Thymus (tissue), 11 donors: ENCODE data around the gene ABCG4. TPM values are rescaled to one million over a fixed set of nuclear protein-coding genes. Genes with fewer than 3 reads are reported as not detected.
"Not testable (repeated sequence)": the region's sequence is repeated elsewhere in the genome, so short reads cannot be mapped to it uniquely, and the experiment has no call there.

Source experiments
- DNase-seq, 9 donors: peaks; one replicate each; pipeline ENCODE4 v3.0.0-alpha.2; 2013; ENCODE audit warnings: low spot score in 9 of 9, low read depth in 6 of 9, missing footprints in 1 of 9
- H3K27ac ChIP-seq, 2 donors: one replicate each; pipeline ENCODE4 v1.5.1; 2013; ENCODE audit warnings: control low read depth in 1 of 2, low read depth in 1 of 2, low read length in 1 of 2, mild to moderate bottlenecking in 1 of 2, moderate library complexity in 1 of 2
- H3K27me3 ChIP-seq, 2 donors: one replicate each; pipeline ENCODE4 v1.5.1; 2013; ENCODE audit warnings: low read length in 1 of 2; ENCODE audit not compliant: control insufficient read depth in 2 of 2, insufficient read depth in 1 of 2
- H3K36me3 ChIP-seq, 2 donors: one replicate each; pipeline ENCODE4 v1.5.1; 2013; ENCODE audit warnings: low read length in 1 of 2, mild to moderate bottlenecking in 1 of 2, moderate library complexity in 1 of 2; ENCODE audit not compliant: control insufficient read depth in 2 of 2, insufficient read depth in 2 of 2
- H3K4me1 ChIP-seq, 2 donors: one replicate each; pipeline ENCODE4 v1.5.1; 2013; ENCODE audit warnings: low read length in 2 of 2; ENCODE audit not compliant: control insufficient read depth in 2 of 2, insufficient read depth in 2 of 2
- H3K4me3 ChIP-seq, 2 donors: one replicate each; pipeline ENCODE4 v1.5.1; 2013; ENCODE audit warnings: low read length in 2 of 2, control low read depth in 1 of 2, mild to moderate bottlenecking in 1 of 2
- H3K9me3 ChIP-seq, 2 donors: one replicate each; pipeline ENCODE4 v1.5.1; 2013; ENCODE audit warnings: low read length in 1 of 2, mild to moderate bottlenecking in 1 of 2; ENCODE audit not compliant: control insufficient read depth in 2 of 2, insufficient read depth in 1 of 2
- WGBS: extraction: QIAGEN DNeasy Blood & Tissue Kit; methylation state at CpG from one replicate; pipeline ENCODE4 v1.1.7; 2013; 5-methylcytosine and 5-hydroxymethylcytosine counted together
- polyA plus RNA-seq: library from polyadenylated mRNA; stranded (reverse); fragments of 200-250 nt; gene quantifications from one replicate; pipeline ENCODE4 v1.2.3, GENCODE V29; 2013
- total RNA-seq: library from RNA; stranded (reverse); fragments of 120-200 nt; gene quantifications from one replicate; pipeline ENCODE4 v1.2.4, GENCODE V29; 2013
- donor health status: healthy.

The ABCG4 gene
- total and polyA plus RNA-seq, 2 donors: 0.28 to 2.8 TPM

DNA sequence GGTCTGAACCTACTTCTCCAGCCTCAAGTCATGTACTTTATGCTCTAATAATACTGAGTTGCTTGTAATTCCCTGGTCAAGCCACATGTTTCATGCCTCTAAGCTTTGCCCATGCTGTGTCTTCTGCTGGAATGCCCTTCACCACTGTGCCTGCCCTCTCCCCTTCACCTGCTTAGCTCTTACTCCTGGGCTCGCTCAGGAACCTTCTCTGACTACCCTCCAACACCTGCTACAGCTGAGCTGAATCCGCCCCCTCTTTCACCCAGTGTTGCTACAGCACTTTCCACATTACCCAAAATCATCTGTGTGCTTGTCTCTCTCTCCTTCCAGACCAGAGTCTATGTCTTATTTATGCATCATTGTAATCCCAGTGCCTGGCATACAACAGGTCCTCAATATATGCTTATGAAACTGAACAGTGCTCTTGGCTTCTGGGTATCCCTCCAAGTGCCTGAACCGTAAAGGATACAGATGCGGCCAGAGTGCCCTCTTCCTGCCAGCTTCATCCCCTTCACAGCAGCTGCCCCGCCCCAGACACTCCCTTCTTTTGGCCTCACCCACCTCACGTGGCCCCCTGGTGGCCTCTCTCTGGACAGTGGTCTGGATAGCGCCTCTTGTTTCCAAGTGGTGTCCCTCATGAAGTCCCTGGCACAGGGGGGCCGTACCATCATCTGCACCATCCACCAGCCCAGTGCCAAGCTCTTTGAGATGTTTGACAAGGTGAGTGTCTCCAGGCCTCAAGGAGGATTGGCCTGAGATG, 7.1 kb downstream of the ABCG4 start:
- Histone ChIP-seq H3K4me3 (no peak overlapping the region), H3K27ac (no peak overlapping the region), H3K4me1 (peaks cover 5 to 9% of the 10 kb centered on the region in 2 donors), H3K9me3 (no peaks in the 10 kb centered on the region), H3K27me3 (peaks cover 6 to 57% of the 10 kb centered on the region in 2 donors), H3K36me3 (peaks cover 0 to 3% of the 10 kb centered on the region in 2 donors)
- 62% methylated on average over 8 of the region's 8 CpGs for WGBS
- DNase-seq: no peak

DNA sequence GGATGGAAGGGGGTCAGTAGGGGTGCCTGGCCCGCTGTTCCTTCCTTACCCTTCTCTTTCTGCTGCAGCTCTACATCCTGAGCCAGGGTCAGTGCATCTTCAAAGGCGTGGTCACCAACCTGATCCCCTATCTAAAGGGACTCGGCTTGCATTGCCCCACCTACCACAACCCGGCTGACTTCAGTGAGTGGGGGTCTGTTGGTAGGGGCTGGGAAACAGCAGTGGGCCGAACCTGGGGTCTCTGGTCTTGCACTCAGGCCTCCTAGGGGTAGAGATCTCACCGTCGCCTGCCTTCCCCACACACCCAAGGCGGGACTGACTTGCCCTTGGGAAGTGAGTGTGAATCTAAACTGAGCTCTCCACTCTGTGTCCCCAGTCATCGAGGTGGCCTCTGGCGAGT, 7.6 kb downstream of the ABCG4 start:
- Histone ChIP-seq H3K27ac (no peak overlapping the region), H3K27me3 (peaks cover 3 to 53% of the 10 kb centered on the region in 2 donors), H3K36me3 (peaks cover 0 to 3% of the 10 kb centered on the region in 2 donors), H3K4me1 (peaks cover 9 to 11% of the 10 kb centered on the region in 2 donors), H3K4me3 (no peak overlapping the region), H3K9me3 (no peaks in the 10 kb centered on the region)
- no peak for DNase-seq
- WGBS: 96% methylated on average over 10 of the region's 10 CpGs

DNA sequence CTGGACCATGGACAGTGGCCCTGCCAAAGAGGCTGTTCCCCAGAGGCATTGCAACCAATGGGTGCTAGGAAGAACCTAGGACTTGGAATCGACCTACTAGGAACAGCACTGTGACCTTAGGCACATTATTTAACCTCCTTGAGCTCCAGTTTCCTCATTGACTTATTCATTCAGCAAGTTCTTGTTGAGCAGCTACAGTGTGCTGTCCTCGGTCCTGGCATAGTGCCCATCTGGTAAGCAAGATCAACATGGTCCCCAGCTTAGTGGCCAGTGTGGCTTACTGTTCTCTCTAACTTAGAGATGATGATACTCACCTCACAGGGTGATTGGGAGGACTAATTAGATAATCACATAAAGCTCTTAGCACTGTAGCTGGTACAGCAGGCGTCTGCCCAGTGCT, 8.2 kb downstream of the ABCG4 start:
- peaks cover 3 to 50% of the 10 kb centered on the region in 2 donors for H3K27me3 ChIP-seq
- no peak overlapping the region for H3K4me3 ChIP-seq
- peaks cover 5 to 9% of the 10 kb centered on the region in 2 donors for H3K4me1 ChIP-seq
- WGBS: 79% methylated on average over 3 of the region's 3 CpGs
- no peaks in the 10 kb centered on the region for H3K9me3 ChIP-seq
- DNase-seq: no peak
- no peak overlapping the region for H3K27ac ChIP-seq
- peaks cover 0 to 3% of the 10 kb centered on the region in 2 donors for H3K36me3 ChIP-seq

DNA sequence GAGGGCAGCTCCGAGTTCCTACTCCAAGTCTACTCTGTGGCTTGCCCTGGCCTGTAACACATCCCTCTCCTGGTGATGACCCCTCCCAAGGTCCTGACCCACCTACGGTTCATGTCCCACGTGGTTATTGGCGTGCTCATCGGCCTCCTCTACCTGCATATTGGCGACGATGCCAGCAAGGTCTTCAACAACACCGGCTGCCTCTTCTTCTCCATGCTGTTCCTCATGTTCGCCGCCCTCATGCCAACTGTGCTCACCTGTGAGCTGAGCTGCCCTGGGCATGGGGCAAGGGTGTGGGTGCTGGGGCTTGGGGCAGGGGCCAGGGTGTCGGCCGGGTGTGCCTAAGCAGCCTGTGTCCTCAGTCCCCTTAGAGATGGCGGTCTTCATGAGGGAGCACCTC, 9.6 kb downstream of the ABCG4 start:
- Histone ChIP-seq H3K4me1 (peaks cover 4 to 9% of the 10 kb centered on the region in 2 donors), H3K9me3 (no peaks in the 10 kb centered on the region), H3K27me3 (peaks cover 0 to 38% of the 10 kb centered on the region in 2 donors), H3K4me3 (no peak overlapping the region), H3K27ac (no peak overlapping the region), H3K36me3 (peaks cover 0 to 3% of the 10 kb centered on the region in 2 donors)
- WGBS: 96% methylated on average over 13 of the region's 13 CpGs
- DNase-seq: no peak

DNA sequence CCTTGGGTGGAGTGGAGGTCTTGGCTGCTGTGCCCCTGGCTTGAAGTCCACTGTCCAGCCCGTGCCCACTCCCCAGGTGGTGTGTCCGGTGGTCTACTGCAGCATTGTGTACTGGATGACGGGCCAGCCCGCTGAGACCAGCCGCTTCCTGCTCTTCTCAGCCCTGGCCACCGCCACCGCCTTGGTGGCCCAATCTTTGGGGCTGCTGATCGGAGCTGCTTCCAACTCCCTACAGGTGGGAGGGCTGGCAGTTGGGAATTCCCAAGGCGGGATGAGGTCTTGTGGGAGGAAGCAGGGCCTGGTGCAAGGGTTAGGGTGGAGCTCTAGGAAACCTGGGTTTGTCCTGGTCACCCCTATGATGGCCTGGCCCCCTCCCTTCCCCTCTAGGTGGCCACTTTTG, 11.3 kb downstream of the ABCG4 start:
- no peak overlapping the region for H3K27ac ChIP-seq
- DNase-seq: no peak
- H3K36me3 ChIP-seq: peaks cover 0 to 3% of the 10 kb centered on the region in 2 donors
- 97% methylated on average over 9 of the region's 9 CpGs for WGBS
- peaks cover 0 to 22% of the 10 kb centered on the region in 2 donors for H3K27me3 ChIP-seq
- peaks cover 4 to 9% of the 10 kb centered on the region in 2 donors for H3K4me1 ChIP-seq
- no peaks in the 10 kb centered on the region for H3K9me3 ChIP-seq
- no peak overlapping the region for H3K4me3 ChIP-seq

DNA sequence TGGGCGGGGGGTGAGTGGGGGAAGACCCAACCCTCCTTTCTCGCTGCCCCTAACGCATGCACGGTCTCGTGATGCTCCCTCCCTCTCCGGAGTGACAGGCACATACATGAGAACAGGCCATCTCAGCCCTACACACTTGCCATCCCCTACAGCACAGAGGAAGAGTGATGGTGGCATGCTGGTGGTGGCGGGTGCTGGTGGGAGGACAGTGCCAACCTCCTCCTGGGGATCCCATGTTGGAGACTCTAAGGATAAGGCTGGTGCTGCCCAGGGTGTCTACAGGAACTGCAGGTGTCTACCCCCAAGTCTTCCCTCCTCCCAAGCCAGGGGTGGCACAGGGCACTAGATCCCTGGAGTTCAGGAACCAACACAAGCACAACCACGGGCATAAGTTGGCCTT, 13.0 kb downstream of the ABCG4 start:
- DNase-seq: no peak

DNA sequence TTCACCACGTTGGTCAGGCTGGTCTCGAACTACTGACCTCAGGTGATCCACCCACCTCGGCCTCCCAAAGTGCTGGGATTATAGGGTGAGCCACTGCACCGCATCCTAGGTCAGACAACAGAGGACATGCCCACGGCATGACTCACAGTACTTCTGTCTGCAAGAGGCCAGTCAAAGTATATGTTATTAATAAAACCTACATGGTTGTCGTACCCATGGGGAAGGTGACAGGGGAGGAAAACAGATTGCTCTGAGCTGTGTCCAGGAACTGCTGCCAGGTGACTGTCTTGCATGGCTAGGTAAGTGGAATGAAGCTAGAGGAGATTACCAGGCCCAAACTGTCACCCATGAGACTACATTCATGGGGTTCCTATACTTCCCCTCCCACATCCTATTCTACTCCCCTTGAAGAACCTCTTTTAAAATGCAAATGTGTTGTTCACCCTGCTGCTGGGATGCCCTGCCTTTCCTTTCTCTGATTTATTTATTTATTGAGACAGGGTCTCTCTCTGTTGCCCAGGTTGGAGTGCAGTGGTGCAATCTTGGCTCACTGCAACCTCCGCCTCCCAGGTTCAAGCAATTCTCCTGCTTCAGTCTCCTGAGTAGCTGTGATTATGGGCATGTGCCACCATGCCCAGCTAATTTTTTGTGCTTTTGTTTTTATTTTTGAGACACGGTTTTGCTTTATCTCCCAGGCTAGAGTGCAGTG, 17.7 kb downstream of the ABCG4 start:
- Histone ChIP-seq H3K9me3 (no peaks in the 10 kb centered on the region), H3K4me1 (peaks cover 4 to 18% of the 10 kb centered on the region in 2 donors), H3K27me3 (peaks cover 0 to 2% of the 10 kb centered on the region in 2 donors), H3K36me3 (no peaks in the 10 kb centered on the region), H3K27ac (no peak overlapping the region), H3K4me3 (no peak overlapping the region)
- WGBS: 96% methylated on average over 8 of the region's 8 CpGs
- no peak for DNase-seq

More for the DNA sequence above, 13.0 kb downstream of the ABCG4 start:
- Histone ChIP-seq H3K4me1 (peaks cover 0 to 9% of the 10 kb centered on the region in 2 donors), H3K27ac (no peak overlapping the region), H3K4me3 (no peak overlapping the region), H3K36me3 (peaks cover 0 to 3% of the 10 kb centered on the region in 2 donors), H3K27me3 (peaks cover 0 to 13% of the 10 kb centered on the region in 2 donors), H3K9me3 (no peaks in the 10 kb centered on the region)
- 93% methylated on average over 8 of the region's 8 CpGs for WGBS

DNA sequence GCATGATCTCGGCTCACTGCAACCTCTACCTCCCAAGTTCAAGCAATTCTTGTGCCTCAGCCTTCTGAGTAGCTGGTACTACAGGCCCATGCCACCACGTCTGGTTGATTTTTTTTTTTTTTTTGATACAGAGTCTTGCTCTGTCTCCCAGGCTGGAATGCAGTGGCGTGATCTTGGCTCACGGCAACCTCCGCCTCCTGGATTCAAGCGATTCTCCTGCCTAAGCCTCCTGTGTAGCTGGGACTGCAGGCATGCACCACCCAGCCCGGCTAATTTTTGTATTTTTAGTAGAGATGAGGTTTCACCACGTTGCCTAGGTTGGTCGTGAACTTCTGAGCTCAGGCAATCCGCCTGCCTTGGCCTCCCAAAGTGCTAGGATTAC, 18.2 kb downstream of the ABCG4 start:
- H3K27ac ChIP-seq, H3K9me3 ChIP-seq, DNase-seq, H3K27me3 ChIP-seq, H3K36me3 ChIP-seq, H3K4me3 ChIP-seq: not testable (repeated sequence)
- 95% methylated on average over 10 of the region's 10 CpGs for WGBS
- H3K4me1 ChIP-seq: peaks cover 4 to 14% of the 10 kb centered on the region in 2 donors

DNA sequence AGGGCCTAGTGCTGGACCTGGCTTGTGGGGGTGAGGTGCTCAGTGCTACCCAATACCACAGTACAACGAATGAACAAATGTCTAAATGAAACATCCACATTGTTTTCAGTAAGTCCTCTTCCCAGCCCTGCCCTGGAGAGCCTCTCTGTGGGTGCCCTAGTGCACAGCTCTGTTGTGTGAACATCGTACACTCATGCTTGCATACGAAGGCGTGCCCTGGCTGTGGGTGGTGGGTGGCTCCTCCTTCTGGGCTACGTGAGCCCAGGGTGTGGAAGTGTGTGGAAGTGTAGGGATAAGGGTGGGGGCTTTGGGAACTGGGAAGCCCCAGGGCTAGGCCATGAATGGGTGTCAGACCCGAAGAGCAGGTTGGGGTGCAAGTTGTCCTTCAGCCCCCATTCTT, 19.1 kb downstream of the ABCG4 start:
- H3K4me3 ChIP-seq: peak overlapping the region in 1 of 2 donors; percentile 72
- H3K27me3 ChIP-seq: no peaks in the 10 kb centered on the region
- no peaks in the 10 kb centered on the region for H3K36me3 ChIP-seq
- WGBS: 89% methylated on average over 6 of the region's 6 CpGs
- DNase-seq: no peak
- no peaks in the 10 kb centered on the region for H3K9me3 ChIP-seq
- H3K27ac ChIP-seq: no peak overlapping the region
- peaks cover 4 to 14% of the 10 kb centered on the region in 2 donors for H3K4me1 ChIP-seq
